NCI-H146 treated with DMSO at 0.1 percent for 48 hours (cell line): ENCODE measurements around the gene MAG.

ENCODE experiments used
- DNase-seq: peaks from one replicate; lab custom pipeline; 2025; ENCODE audit not compliant: unreplicated experiment; lab: John Stamatoyannopoulos, UW

The MAG gene

GRCh38 chr19:35265126-35265899, 26.6 kb upstream of the MAG start:
- DNase-seq, result no peak

GRCh38 chr19:35265900-35266519, 26.0 kb upstream of the MAG start:
- no peak for DNase-seq

DNA sequence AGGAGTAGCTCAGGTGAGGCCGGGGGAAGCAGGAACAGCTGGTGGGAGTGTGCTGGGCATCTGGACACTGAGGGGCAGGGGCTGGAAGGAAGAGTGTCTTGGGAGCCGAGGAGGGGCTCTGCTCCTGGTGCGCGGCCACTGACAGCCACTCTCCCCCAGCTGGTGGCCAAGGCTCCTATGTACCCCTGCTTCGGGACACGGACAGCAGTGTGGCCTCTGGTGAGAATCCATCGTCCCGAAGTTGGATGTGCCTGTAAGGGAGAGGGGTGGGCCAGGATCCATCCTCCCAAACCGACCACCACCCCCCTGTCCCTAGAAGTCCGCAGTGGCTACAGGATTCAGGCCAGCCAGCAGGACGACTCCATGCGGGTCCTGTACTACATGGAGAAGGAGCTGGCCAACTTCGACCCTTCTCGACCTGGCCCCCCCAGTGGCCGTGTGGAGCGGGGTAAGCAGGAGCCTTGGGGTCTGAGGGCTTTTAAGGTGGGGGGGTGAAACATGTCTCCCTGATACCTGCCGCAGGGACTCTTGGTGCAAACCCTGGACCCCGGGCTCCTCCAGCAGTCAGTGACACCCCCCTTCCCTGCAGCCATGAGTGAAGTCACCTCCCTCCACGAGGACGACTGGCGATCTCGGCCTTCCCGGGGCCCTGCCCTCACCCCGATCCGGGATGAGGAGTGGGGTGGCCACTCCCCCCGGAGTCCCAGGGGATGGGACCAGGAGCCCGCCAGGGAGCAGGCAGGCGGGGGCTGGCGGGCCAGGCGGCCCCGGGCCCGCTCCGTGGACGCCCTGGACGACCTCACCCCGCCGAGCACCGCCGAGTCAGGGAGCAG, 25.2 kb upstream of the MAG start:
- DNase-seq, result no peak

GRCh38 chr19:35267353-35267817, 24.6 kb upstream of the MAG start:
- DNase-seq, result no peak

GRCh38 chr19:35267818-35268535, 24.0 kb upstream of the MAG start:
- DNase-seq, result peak; percentile 32

GRCh38 chr19:35268536-35269437, 23.2 kb upstream of the MAG start, which contains the start of gene USF2:
Gene USF2 (plus strand): TSS chr19:35268962. CDS start chr19:35269102, 140 bp downstream.
- peak; percentile 53 for DNase-seq

GRCh38 chr19:35269438-35270117, 22.4 kb upstream of the MAG start:
- DNase-seq, result peak; percentile 79

DNA sequence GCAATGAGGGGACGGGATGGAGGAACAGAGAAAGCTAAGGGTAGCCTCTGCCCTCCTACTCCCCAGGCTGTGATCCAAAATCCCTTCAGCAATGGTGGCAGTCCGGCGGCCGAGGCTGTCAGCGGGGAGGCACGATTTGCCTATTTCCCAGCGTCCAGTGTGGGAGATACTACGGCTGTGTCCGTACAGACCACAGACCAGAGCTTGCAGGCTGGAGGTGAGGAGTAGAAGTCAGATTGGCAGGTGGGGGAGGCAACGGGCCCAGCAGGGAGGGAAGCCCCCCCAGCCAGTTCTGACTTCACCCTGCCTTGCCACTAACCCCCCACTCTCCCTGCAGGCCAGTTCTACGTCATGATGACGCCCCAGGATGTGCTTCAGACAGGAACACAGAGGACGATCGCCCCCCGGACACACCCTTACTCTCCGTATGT, 21.6 kb upstream of the MAG start:
- no peak for DNase-seq

DNA sequence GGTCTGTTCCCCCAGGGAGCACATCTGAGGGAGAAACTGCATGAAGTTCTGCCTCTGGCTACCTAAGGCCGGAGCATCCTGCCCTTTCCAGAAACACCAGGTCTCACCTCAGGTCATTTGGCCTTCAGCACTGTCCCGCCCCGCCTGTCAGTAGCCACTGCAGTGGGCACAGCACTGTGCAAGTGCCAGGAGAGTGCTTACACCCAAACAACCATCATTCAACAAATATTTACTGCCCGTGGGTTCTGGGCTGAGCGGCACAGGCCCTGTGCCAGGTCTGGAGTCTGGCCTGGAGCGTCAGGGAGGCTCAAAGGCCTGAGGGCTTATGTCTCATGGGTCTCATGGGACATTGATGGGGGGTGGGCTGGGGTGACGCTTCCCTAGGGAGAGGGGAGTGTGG, 20.4 kb upstream of the MAG start:
- no peak for DNase-seq

- no peak for DNase-seq
These were observed 19.7 kb upstream of the MAG start for GRCh38 chr19:35272122-35272719.

DNA sequence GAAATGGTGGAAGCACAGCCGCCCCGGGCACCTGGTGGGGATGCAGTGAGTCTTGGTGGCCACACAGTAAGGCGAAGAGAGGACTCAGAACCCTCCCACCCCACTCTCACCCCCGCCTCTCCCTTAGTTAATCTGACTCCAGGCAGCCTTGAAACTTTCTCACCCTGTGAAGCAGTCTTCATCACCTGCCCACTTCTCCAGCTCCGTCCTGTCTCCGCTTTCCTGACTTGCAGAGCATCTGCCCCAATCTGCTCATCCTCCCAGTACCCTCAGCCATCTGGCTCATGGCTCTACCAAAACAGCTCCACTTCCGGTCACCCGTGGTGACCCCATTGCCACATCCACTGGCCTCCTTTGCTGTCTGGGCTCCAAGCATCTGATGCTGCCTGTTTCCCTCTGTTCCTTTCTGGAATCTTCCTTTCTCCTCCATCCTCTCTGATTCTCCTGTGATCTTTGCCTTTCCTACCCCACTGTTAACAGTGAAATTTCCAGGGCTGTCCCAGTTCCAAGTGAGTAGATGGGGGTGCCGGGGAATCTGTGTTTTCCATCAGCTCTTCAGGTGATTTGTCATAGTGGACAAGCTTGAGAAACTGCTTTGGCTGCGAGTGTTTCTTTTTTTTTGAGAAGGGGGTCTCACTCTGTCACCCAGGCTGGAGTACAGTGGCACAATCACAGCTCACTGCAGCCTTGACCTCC, 18.9 kb upstream of the MAG start:
- no peak for DNase-seq

DNA sequence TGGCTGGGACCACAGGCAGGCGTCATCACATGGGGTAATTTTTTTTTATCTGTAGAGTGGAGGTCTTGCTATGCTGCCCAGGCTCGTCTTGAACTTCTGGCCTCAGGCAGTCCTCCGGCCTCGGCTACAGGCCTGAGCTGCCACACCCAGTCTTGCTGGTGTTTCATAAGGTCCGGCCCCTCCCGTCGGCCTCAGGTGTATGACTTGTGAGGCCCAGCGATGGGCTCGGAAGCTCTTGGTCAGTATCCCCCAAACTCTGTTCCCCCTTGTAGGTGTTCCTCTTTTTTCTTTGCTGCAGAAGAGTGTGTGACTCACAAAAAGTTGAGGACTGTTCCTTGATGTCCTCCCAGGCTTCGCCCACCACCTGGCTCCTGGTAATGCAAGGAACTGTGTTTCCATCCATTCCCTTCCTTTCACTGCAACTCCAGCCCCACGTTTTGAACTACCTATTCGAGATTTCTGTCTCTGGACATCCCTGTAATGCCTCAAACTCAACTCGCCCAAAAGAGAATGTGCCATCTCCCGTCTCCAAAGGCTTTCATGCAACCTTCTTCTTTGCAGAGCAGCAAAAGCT, 18.2 kb upstream of the MAG start:
- DNase-seq, result no peak

DNA sequence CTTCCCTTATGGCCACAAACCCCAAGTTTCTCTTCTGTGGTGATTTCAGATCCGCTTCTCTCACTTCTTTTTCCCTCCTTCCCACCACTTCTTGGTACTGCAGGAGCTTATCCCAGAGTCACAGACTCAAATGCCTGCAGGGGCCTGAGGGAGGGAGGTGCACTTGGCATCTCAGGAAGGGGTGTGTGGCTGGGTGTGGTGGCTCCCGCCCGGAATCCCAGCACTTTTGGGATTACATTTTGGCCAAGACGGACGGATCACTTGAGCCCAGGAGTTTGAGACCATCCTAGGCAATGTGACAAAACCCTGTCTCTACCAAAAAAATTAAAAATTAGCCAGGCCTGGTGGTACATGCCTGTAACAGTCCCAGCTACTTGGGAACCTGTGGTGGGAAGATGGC, 17.6 kb upstream of the MAG start:
- no peak for DNase-seq

- no peak for DNase-seq
These were observed 15.2 kb upstream of the MAG start for GRCh38 chr19:35276706-35277281.

DNA sequence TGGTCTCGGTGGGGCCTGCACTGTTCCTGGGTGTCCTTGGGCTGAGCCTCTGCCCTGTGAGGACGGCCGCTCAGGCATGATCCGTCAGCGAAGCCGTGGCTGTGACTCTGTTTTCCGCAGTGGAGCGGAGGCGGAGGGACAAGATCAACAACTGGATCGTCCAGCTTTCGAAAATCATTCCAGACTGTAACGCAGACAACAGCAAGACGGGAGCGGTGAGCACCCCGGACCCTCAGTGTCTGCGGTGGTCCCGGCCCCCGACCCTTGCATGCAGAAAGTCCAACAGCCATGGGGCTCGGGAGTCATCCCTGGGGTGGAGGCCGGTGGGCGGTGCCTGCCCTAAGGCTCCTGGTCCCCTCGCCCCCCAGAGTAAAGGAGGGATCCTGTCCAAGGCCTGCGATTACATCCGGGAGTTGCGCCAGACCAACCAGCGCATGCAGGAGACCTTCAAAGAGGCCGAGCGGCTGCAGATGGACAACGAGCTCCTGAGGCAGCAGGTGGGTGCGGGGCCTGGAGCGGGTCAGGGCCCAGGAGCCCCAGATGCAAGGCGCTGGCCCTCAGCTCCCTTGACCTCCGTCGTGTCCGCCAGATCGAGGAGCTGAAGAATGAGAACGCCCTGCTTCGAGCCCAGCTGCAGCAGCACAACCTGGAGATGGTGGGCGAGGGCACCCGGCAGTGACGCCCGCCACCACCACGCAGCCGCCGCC, 13.2 kb upstream of the MAG start:
- no peak for DNase-seq

- DNase-seq, result no peak
These were observed 12.6 kb upstream of the MAG start for GRCh38 chr19:35279374-35279773.
